WTC11 (cell line): ENCODE measurements around the gene PRXL2A. TPM values are rescaled to one million over a fixed set of nuclear protein-coding genes. Genes with fewer than 3 reads are reported as not detected.

Experiments
- ATAC-seq: fragments of 200-7000 bp; cut with Tn5 transposase; 2 replicates; pipeline ENCODE4 v1.10.0; 2021; ENCODE audit warnings: mild to moderate bottlenecking, moderate library complexity
- CTCF ChIA-PET: fragments of 300-600 bp; sonication (Branson Sonifier 250); formaldehyde crosslinking; loops from one replicate; lab custom pipeline; 2021; ENCODE audit warnings: antibody characterized with exemption; lab: Charles Lee
- POLR2A ChIA-PET: fragments of 350-600 bp; sonication (Branson Sonifier 250); formaldehyde crosslinking; loops from one replicate; lab custom pipeline; 2021; ENCODE audit warnings: antibody characterized with exemption; lab: Charles Lee
- DNase-seq: peaks from one replicate; pipeline ENCODE4 v3.0.0; 2021; ENCODE audit warnings: low spot score
- H3K27ac Mint-ChIP-seq: 2 replicates; pipeline ENCODE4 v1.8.0; 2021; ENCODE audit warnings: mixed read lengths
- H3K27me3 Mint-ChIP-seq: 2 replicates; pipeline ENCODE4 v1.8.0; 2021; ENCODE audit warnings: low read depth, mild to moderate bottlenecking, moderate library complexity, mixed read lengths
- H3K36me3 Mint-ChIP-seq: 2 replicates; pipeline ENCODE4 v1.8.0; 2021; ENCODE audit warnings: mixed read lengths
- H3K4me1 Mint-ChIP-seq: 2 replicates; pipeline ENCODE4 v1.8.0; 2022; ENCODE audit warnings: mixed read lengths
- H3K4me3 Mint-ChIP-seq: 2 replicates; pipeline ENCODE4 v1.8.0; 2021; ENCODE audit warnings: mild to moderate bottlenecking, moderate library complexity, mixed read lengths
- H3K9me3 Mint-ChIP-seq: 2 replicates; pipeline ENCODE4 v1.8.0; 2021; ENCODE audit warnings: mixed read lengths
- AR ChIP-seq: fragments of 250-450 bp; sonication (Bioruptor Pico); IDR thresholded peaks from 2 replicates; pipeline ENCODE4 v1.9.0; 2021; ENCODE audit warnings: mild to moderate bottlenecking
- ATF1 ChIP-seq: sonication (generic); formaldehyde crosslinking; IDR thresholded peaks from 2 replicates; pipeline ENCODE4 v1.8.1; 2023; ENCODE audit warnings: mild to moderate bottlenecking, moderate library complexity, missing genetic modification reagents
- CREM ChIP-seq: sonication (generic); formaldehyde crosslinking; IDR thresholded peaks from 2 replicates; pipeline ENCODE4 v1.8.1; 2022; ENCODE audit warnings: mild to moderate bottlenecking, missing genetic modification reagents, moderate library complexity
- E2F5 ChIP-seq: sonication (generic); formaldehyde crosslinking; IDR thresholded peaks from 2 replicates; pipeline ENCODE4 v1.8.1; 2022; ENCODE audit warnings: mild to moderate bottlenecking, moderate library complexity, missing genetic modification reagents
- FOXJ3 ChIP-seq: sonication (generic); formaldehyde crosslinking; IDR thresholded peaks from 2 replicates; pipeline ENCODE4 v1.9.0; 2021; ENCODE audit warnings: missing genetic modification reagents, mild to moderate bottlenecking, borderline replicate concordance
- FOXK1 ChIP-seq: sonication (generic); formaldehyde crosslinking; IDR thresholded peaks from 2 replicates; pipeline ENCODE4 v1.8.0; 2022; ENCODE audit warnings: mild to moderate bottlenecking, moderate library complexity, missing genetic modification reagents
- FOXP1 ChIP-seq: sonication (generic); formaldehyde crosslinking; IDR thresholded peaks from 2 replicates; pipeline ENCODE4 v1.8.0; 2022; ENCODE audit warnings: missing genetic modification reagents, mild to moderate bottlenecking, moderate library complexity, borderline replicate concordance
- GABPB1 ChIP-seq: sonication (generic); formaldehyde crosslinking; IDR thresholded peaks from 2 replicates; pipeline ENCODE4 v1.8.1; 2023; ENCODE audit warnings: mild to moderate bottlenecking, missing genetic modification reagents
- GRHL2 ChIP-seq: fragments of 250-450 bp; sonication (Bioruptor Pico); IDR thresholded peaks from 2 replicates; pipeline ENCODE4 v1.8.0; 2022; ENCODE audit warnings: mild to moderate bottlenecking, moderate library complexity; ENCODE audit not compliant: insufficient replicate concordance, severe bottlenecking
- IRF2 ChIP-seq: sonication (generic); formaldehyde crosslinking; IDR thresholded peaks from 2 replicates; pipeline ENCODE4 v1.8.0; 2022; ENCODE audit warnings: low read depth, missing genetic modification reagents, borderline replicate concordance
- KAT7 ChIP-seq: sonication (generic); formaldehyde crosslinking; IDR thresholded peaks from 2 replicates; pipeline ENCODE4 v1.8.1; 2023; ENCODE audit warnings: missing genetic modification reagents, mild to moderate bottlenecking, borderline replicate concordance
- MYBL2 ChIP-seq: sonication (generic); formaldehyde crosslinking; IDR thresholded peaks from 2 replicates; pipeline ENCODE4 v1.8.1; 2023; ENCODE audit warnings: mild to moderate bottlenecking, moderate library complexity, missing genetic modification reagents
- RELA ChIP-seq: sonication (generic); formaldehyde crosslinking; IDR thresholded peaks from 2 replicates; pipeline ENCODE4 v1.8.1; 2022; ENCODE audit warnings: missing genetic modification reagents, mild to moderate bottlenecking, borderline replicate concordance
- SMAD3 ChIP-seq: sonication (generic); formaldehyde crosslinking; IDR thresholded peaks from 2 replicates; pipeline ENCODE4 v1.8.0; 2022; ENCODE audit warnings: missing genetic modification reagents, mild to moderate bottlenecking, borderline replicate concordance
- SMAD4 ChIP-seq: sonication (generic); formaldehyde crosslinking; IDR thresholded peaks from 2 replicates; pipeline ENCODE4 v1.8.0; 2022; ENCODE audit warnings: mild to moderate bottlenecking, missing genetic modification reagents
- SOX15 ChIP-seq: fragments of 250-450 bp; sonication (Bioruptor Pico); IDR thresholded peaks from 2 replicates; pipeline ENCODE4 v1.9.0; 2021; ENCODE audit warnings: mild to moderate bottlenecking
- USF2 ChIP-seq: sonication (generic); formaldehyde crosslinking; IDR thresholded peaks from 2 replicates; pipeline ENCODE4 v1.8.1; 2023; ENCODE audit warnings: mild to moderate bottlenecking, missing genetic modification reagents, moderate library complexity
- ZBTB21 ChIP-seq: sonication (generic); formaldehyde crosslinking; IDR thresholded peaks from 2 replicates; pipeline ENCODE4 v1.8.1; 2023; ENCODE audit warnings: mild to moderate bottlenecking, missing genetic modification reagents, borderline replicate concordance
- ZBTB43 ChIP-seq: sonication (generic); formaldehyde crosslinking; IDR thresholded peaks from 2 replicates; pipeline ENCODE4 v1.8.1; 2023; ENCODE audit warnings: mild to moderate bottlenecking, missing genetic modification reagents
- ZNF121 ChIP-seq: sonication (generic); formaldehyde crosslinking; IDR thresholded peaks from 2 replicates; pipeline ENCODE4 v1.8.0; 2023; ENCODE audit warnings: missing genetic modification reagents
- ZNF138 ChIP-seq: sonication (generic); formaldehyde crosslinking; conservative IDR thresholded peaks from 2 replicates; pipeline ENCODE4 v1.8.1; 2022; ENCODE audit warnings: mild to moderate bottlenecking, moderate library complexity, missing genetic modification reagents
- ZNF281 ChIP-seq: sonication (generic); formaldehyde crosslinking; IDR thresholded peaks from 2 replicates; pipeline ENCODE4 v1.8.0; 2023; ENCODE audit warnings: mild to moderate bottlenecking, missing genetic modification reagents
- ZNF416 ChIP-seq: fragments of 250-450 bp; sonication (Bioruptor Pico); IDR thresholded peaks from 2 replicates; pipeline ENCODE4 v1.9.0; 2021; ENCODE audit warnings: mild to moderate bottlenecking, inconsistent platforms
- total RNA-seq: library from RNA; stranded (reverse); gene quantifications from 3 replicates; pipeline ENCODE4 v1.2.3, GENCODE V29; 2021

PRXL2A gene
- total RNA-seq, 1 experiment from 2014 or later, result 46.6 TPM

- TF ChIP-seq IRF2 (no peak), FOXP1 (no peak), SMAD4 (no peak), ATF1 (no peak), ZBTB43 (CRISPR knock-in tag) (no peak), SOX15 (CRISPR knock-in tag) (no peak), USF2 (CRISPR knock-in tag) (no peak), KAT7 (CRISPR knock-in tag) (no peak), E2F5 (CRISPR knock-in tag) (no peak), FOXJ3 (no peak), CREM (no peak), FOXK1 (CRISPR knock-in tag) (no peak), MYBL2 (no peak)
- ChIA-PET POLR2A (no interaction called here), CTCF (interaction anchor here (1.1 to 34.2 kb wide), 9 partner anchors 8 to 139 kb away, joined by 3 to 802 read pairs (median 4); no protein-coding TSS in a partner anchor)
- peak overlapping the region; percentile 56; the same call in 1 of the 2 replicates for H3K27ac Mint-ChIP-seq
- DNase-seq (peak; percentile 57), ATAC-seq (peak; percentile 17)
- H3K9me3 Mint-ChIP-seq, result no peaks in the 10 kb centered on the region
- no peaks in the 10 kb centered on the region for H3K27me3 Mint-ChIP-seq
- peaks cover 72% of the 10 kb centered on the region for H3K4me1 Mint-ChIP-seq
- no peak overlapping the region for H3K4me3 Mint-ChIP-seq
- H3K36me3 Mint-ChIP-seq, result no peaks in the 10 kb centered on the region
Measured at GRCh38 chr10:80457554-80458262, 49.4 kb downstream of the PRXL2A start.

GRCh38 chr10:80458263-80458625 lies 49.9 kb downstream of the PRXL2A start:
- ChIA-PET CTCF (interaction anchor here (1.2 to 34.2 kb wide), 8 partner anchors 9 to 75 kb away, joined by 3 to 802 read pairs (median 4); no protein-coding TSS in a partner anchor), POLR2A (interaction anchor here (3.5 kb wide), 1 partner anchor 50 kb away, joined by 12 read pairs; the partner anchor contains the start of gene PRXL2A)
- Mint-ChIP-seq H3K36me3 (no peaks in the 10 kb centered on the region), H3K27me3 (no peaks in the 10 kb centered on the region), H3K4me1 (peaks cover 75% of the 10 kb centered on the region), H3K9me3 (no peaks in the 10 kb centered on the region), H3K27ac (peak overlapping the region; percentile 87; the same call in 1 of the 2 replicates), H3K4me3 (no peak overlapping the region)
- DNase-seq, result no peak
- ATAC-seq, result no peak
- TF ChIP-seq FOXP1 (no peak), USF2 (CRISPR knock-in tag) (no peak), SMAD3 (CRISPR knock-in tag) (no peak), RELA (CRISPR knock-in tag) (no peak), GABPB1 (CRISPR knock-in tag) (no peak), ZBTB21 (CRISPR knock-in tag) (no peak), AR (no peak), ZNF281 (no peak), MYBL2 (no peak), ZNF138 (no peak), ZNF121 (CRISPR knock-in tag) (no peak), GRHL2 (CRISPR knock-in tag) (no peak), ZNF416 (CRISPR knock-in tag) (no peak)
